HG03558 (cell line): ENCODE data around the gene ASB13.

ENCODE experiments used
- ATAC-seq: cut with Tn5 transposase; IDR thresholded peaks from one replicate; pipeline ENCODE4 v1.9.1; 2021; ENCODE audit warnings: moderate number of reproducible peaks; ENCODE audit not compliant: unreplicated experiment; ENCODE audit errors: extremely low read depth

The ASB13 gene

GRCh38 chr10:5666008-5666840 lies at the start of gene ASB13:
Gene ASB13, minus strand, starts transcription at chr10:5666595. Its CDS starts 44 bp downstream, at chr10:5666551.
- ATAC-seq: no peak

GRCh38 chr10:5711642-5712041 lies 45.2 kb upstream of the ASB13 start:
- no peak for ATAC-seq

- no peak for ATAC-seq
Measured at GRCh38 chr10:5710859-5711258, 44.5 kb upstream of the ASB13 start.

GRCh38 chr10:5709865-5710264 lies 43.5 kb upstream of the ASB13 start:
- no peak for ATAC-seq

- no peak for ATAC-seq
Measured at GRCh38 chr10:5708356-5708755, 42.0 kb upstream of the ASB13 start.

- no peak for ATAC-seq
Measured at GRCh38 chr10:5698062-5698461, 31.7 kb upstream of the ASB13 start.

GRCh38 chr10:5697342-5697741 lies 30.9 kb upstream of the ASB13 start:
- ATAC-seq: no peak

- ATAC-seq: no peak
Measured at GRCh38 chr10:5694573-5694972, 28.2 kb upstream of the ASB13 start.

- ATAC-seq: peak; percentile 64
Measured at GRCh38 chr10:5692461-5693358, 26.3 kb upstream of the ASB13 start.

- no peak for ATAC-seq
Measured at GRCh38 chr10:5691786-5692185, 25.4 kb upstream of the ASB13 start.

GRCh38 chr10:5688587-5688986 lies 22.2 kb upstream of the ASB13 start:
- ATAC-seq: no peak

GRCh38 chr10:5685764-5686240 lies 19.4 kb upstream of the ASB13 start:
- no peak for ATAC-seq

GRCh38 chr10:5684971-5685763 lies 18.8 kb upstream of the ASB13 start:
- peak; percentile 33 for ATAC-seq

GRCh38 chr10:5684318-5684970 lies 18.0 kb upstream of the ASB13 start, which contains the start of gene TASOR2:
Gene TASOR2, plus strand, starts transcription at chr10:5684838. Its CDS starts 35,805 bp downstream, at chr10:5720643.
- ATAC-seq: peak; percentile 48

- no peak for ATAC-seq
Measured at GRCh38 chr10:5683065-5683464, 16.7 kb upstream of the ASB13 start.

GRCh38 chr10:5681930-5682329 lies 15.5 kb upstream of the ASB13 start:
- no peak for ATAC-seq

- no peak for ATAC-seq
Measured at GRCh38 chr10:5679606-5680005, 13.2 kb upstream of the ASB13 start.

- ATAC-seq: no peak
Measured at GRCh38 chr10:5679037-5679435, 12.6 kb upstream of the ASB13 start.

GRCh38 chr10:5678397-5679036 lies 12.1 kb upstream of the ASB13 start:
- no peak for ATAC-seq
